ENCODE data around the gene SCN5A.
"Not testable (repeated sequence)": the region's sequence is repeated elsewhere in the genome, so short reads cannot be mapped to it uniquely, and the experiment has no call there.

SCN5A gene

DNA sequence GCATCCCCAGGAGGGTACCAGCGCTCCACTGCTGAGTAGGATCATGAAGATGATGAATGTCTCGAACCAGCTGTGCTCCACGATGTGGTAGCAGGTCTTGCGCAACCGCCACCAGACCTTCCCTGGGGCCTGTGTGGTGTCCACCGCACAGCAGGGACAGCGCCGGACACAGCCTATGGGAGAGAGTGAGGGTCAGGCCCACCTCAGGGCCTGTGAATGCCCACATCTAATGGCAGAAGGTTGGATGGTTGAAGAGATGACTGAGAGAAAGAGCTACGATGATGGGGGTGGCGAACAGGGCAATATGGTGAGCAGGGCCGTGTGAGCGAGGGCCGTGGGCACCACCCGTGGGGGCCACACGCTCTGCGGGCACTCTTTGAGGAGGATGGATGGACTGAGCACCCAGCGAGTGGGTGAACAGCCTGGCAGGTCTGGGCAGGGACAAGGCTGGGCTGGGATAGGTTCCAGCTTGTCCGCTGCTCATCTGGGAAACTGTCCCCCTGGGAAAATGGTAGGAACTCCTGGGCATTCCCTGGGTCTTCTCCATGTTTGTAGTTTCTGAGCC is 74.1 kb downstream of the SCN5A start:
- H3K4me1 ChIP-seq (ENCODE audit: insufficient read depth, low read length) = no peaks in the 10 kb centered on the region
- H3K36me3 ChIP-seq (ENCODE audit: insufficient read depth, low read length) = no peaks in the 10 kb centered on the region
- H3K9ac ChIP-seq (ENCODE audit: low read length) = no peak overlapping the region
- H3K9me3 ChIP-seq (ENCODE audit: low read length) = no peaks in the 10 kb centered on the region
- H3K27me3 ChIP-seq (ENCODE audit: control insufficient read depth in 1 of 2, insufficient read depth in 2 of 2, low read length in 2 of 2) = no peaks in the 10 kb centered on the region
- no peak overlapping the region for H3K4me3 ChIP-seq (ENCODE audit: low read depth in 1 of 2, low read length in 2 of 2)
- H3K27ac ChIP-seq (ENCODE audit: low read depth, low read length) = no peak overlapping the region

DNA sequence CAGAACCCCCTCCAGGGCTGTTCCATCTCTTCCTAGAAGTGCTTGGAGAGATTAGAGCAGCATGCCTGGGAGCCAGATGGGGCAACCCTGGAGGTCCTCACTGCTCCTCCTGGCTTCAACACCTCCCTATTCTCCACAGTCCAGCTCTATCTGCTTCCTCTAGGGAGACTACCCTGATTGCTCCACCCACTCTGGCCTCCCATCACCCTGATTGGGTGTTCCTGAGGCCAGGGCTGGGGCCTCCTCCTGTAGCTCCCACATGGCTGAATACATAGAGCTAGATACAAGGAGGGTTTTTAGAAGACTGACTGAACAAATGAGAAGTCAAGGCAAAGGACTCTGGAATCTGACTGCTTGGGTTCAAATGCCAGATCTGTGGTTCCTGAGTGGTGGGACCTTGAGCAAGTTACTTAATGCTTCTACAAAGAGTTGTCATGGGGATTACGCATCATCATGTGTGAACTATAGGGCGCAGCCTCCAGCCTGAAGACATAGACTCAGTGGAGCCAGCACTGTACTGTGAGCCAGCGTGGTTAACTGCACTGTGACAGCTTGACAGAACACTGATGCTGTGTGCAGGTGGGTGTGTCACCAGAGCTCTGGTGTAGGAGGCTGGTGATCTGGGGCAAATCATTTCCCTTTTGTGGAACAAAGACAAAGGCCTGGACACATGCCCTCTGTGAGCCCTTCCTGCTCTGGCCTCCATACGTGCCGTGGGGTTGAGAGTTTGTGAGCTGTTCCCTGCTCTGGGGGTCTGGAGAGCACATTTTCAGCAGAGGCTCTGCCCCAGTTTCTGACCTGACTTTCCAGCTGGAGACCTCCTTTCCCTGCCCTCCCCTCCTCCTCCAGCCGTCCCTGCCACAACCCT is 74.8 kb downstream of the SCN5A start:
- Histone ChIP-seq H3K9ac (ENCODE audit: low read length) (no peak overlapping the region), H3K27me3 (ENCODE audit: control insufficient read depth in 1 of 2, insufficient read depth in 2 of 2, low read length in 2 of 2) (no peaks in the 10 kb centered on the region)

DNA sequence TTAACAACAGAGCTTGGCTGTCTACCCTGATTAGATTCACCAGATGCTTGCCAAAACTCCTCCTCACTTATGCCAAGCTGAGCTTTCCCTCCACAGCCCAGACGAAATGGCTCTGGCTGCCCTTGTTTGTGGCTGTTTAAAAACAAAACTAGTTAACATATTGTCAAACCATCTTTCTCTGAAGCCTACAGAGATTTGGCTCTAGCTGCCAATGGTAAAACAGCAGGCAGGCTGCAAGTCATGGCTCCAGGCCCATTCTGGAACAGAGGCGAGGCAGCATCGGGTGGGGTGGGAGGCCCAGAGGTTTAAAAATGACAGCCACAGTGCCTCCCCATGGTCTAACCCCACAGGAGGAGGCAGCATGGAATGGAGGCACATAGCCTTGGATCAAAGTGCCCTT is 75.9 kb downstream of the SCN5A start:
- no peak overlapping the region for H3K27ac ChIP-seq (ENCODE audit: low read depth, low read length)
- H3K9me3 ChIP-seq (ENCODE audit: low read length) = no peaks in the 10 kb centered on the region
- H3K27me3 ChIP-seq (ENCODE audit: control insufficient read depth in 1 of 2, insufficient read depth in 2 of 2, low read length in 2 of 2) = no peaks in the 10 kb centered on the region
- H3K9ac ChIP-seq (ENCODE audit: low read length) = no peak overlapping the region
- H3K36me3 ChIP-seq (ENCODE audit: insufficient read depth, low read length) = no peaks in the 10 kb centered on the region
- no peaks in the 10 kb centered on the region for H3K4me1 ChIP-seq (ENCODE audit: insufficient read depth, low read length)
- H3K4me3 ChIP-seq (ENCODE audit: low read depth in 1 of 2, low read length in 2 of 2) = no peak overlapping the region

More for the DNA sequence above, 74.8 kb downstream of the SCN5A start:
- Histone ChIP-seq H3K9me3 (ENCODE audit: low read length) (no peaks in the 10 kb centered on the region), H3K4me1 (ENCODE audit: insufficient read depth, low read length) (no peaks in the 10 kb centered on the region), H3K36me3 (ENCODE audit: insufficient read depth, low read length) (no peaks in the 10 kb centered on the region), H3K27ac (ENCODE audit: low read depth, low read length) (no peak overlapping the region), H3K4me3 (ENCODE audit: low read depth in 1 of 2, low read length in 2 of 2) (no peak overlapping the region)

DNA sequence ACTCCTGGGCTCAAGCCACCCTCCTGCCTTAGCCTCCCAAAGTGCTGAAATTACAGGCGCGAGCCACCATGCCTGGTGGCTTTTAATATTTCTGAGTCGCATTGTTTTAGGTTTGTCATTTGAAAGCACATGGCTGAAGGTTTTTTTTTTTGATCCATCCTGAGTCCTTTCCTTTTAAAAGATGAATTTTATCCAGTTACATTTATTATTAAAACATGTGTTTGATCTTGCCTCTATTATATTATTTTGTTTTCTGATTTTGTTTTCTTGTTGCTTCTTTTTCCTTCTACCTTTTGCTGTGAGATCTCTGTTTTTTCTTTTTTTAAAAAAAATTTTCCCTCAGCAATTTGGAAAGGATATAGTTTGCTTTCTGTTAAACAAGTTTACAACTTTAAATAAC is 76.4 kb downstream of the SCN5A start:
- no peaks in the 10 kb centered on the region for H3K27me3 ChIP-seq (ENCODE audit: control insufficient read depth in 1 of 2, insufficient read depth in 2 of 2, low read length in 2 of 2)
- H3K9me3 ChIP-seq (ENCODE audit: low read length) = no peaks in the 10 kb centered on the region
- H3K27ac ChIP-seq (ENCODE audit: low read depth, low read length) = no peak overlapping the region
- no peak overlapping the region for H3K9ac ChIP-seq (ENCODE audit: low read length)
- no peak overlapping the region for H3K4me3 ChIP-seq (ENCODE audit: low read depth in 1 of 2, low read length in 2 of 2)
- H3K4me1 ChIP-seq (ENCODE audit: insufficient read depth, low read length) = no peaks in the 10 kb centered on the region
- H3K36me3 ChIP-seq (ENCODE audit: insufficient read depth, low read length) = no peaks in the 10 kb centered on the region

DNA sequence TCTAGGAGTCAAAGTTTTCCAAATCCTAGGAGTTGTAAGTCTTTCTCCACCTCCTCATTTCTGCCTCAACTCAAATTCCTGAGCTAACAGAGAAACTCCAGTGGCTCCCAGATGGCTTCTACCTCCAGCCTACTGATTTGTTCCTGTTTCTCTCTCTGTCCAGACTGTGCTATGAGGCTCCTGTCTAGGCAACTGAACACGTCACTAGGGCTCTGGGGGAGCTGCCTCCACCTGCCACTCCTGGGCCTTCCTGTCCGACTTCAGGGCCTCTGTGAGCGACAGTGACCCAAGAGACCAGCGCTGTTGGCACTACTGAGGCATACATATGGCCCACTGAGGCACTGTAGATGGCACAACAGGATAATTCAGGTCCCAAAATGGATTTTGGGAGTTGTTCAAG is 82.0 kb downstream of the SCN5A start:
- H3K36me3 ChIP-seq (ENCODE audit: insufficient read depth, low read length) = no peaks in the 10 kb centered on the region
- no peak overlapping the region for H3K4me3 ChIP-seq (ENCODE audit: low read depth in 1 of 2, low read length in 2 of 2)
- no peak overlapping the region for H3K27ac ChIP-seq (ENCODE audit: low read depth, low read length)
- no peaks in the 10 kb centered on the region for H3K9me3 ChIP-seq (ENCODE audit: low read length)
- no peak overlapping the region for H3K9ac ChIP-seq (ENCODE audit: low read length)
- no peaks in the 10 kb centered on the region for H3K4me1 ChIP-seq (ENCODE audit: insufficient read depth, low read length)
- no peaks in the 10 kb centered on the region for H3K27me3 ChIP-seq (ENCODE audit: control insufficient read depth in 1 of 2, insufficient read depth in 2 of 2, low read length in 2 of 2)

DNA sequence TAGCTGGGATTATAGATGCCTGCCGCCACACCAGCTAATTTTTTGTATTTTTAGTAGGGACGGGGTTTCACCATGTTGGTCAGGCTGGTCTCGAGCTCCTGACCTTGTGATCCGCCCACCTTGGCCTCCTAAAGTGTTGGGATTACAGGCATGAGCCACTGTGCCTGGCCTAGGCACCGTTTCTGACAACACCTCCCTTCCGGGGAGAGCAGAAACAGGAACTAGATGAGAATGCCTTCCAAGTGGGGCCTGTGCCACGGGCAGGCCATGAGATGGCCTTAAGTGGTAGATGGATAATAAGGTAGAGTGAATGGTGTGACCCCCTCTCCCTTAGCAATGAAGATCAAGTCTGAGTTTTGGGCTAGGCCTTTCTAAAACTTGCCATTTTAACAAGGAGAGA is 82.7 kb downstream of the SCN5A start:
- H3K4me1 ChIP-seq (ENCODE audit: insufficient read depth, low read length); H3K9ac ChIP-seq (ENCODE audit: low read length); H3K27me3 ChIP-seq (ENCODE audit: control insufficient read depth in 1 of 2, insufficient read depth in 2 of 2, low read length in 2 of 2); H3K9me3 ChIP-seq (ENCODE audit: low read length); H3K36me3 ChIP-seq (ENCODE audit: insufficient read depth, low read length); H3K4me3 ChIP-seq (ENCODE audit: low read depth in 1 of 2, low read length in 2 of 2); H3K27ac ChIP-seq (ENCODE audit: low read depth, low read length): not testable (repeated sequence)

DNA sequence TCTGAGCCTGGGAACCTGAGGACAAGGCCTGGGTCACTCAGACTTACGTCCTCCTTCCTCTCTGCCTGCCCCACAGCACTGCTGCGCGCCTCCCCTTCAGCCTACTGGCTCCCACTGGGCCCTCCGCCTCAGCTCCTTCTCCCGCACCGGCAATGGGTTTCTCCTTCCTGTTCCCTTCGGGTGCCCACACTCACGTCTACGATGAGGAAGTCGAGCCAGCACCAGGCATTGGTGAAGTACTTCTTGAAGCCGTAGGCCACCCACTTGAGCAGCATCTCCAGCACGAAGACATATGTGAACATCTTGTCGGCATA is 83.3 kb downstream of the SCN5A start:
- Histone ChIP-seq H3K9ac (ENCODE audit: low read length) (no peak overlapping the region), H3K36me3 (ENCODE audit: insufficient read depth, low read length) (no peaks in the 10 kb centered on the region), H3K27me3 (ENCODE audit: control insufficient read depth in 1 of 2, insufficient read depth in 2 of 2, low read length in 2 of 2) (no peaks in the 10 kb centered on the region), H3K4me1 (ENCODE audit: insufficient read depth, low read length) (no peaks in the 10 kb centered on the region), H3K4me3 (ENCODE audit: low read depth in 1 of 2, low read length in 2 of 2) (no peak overlapping the region), H3K27ac (ENCODE audit: low read depth, low read length) (no peak overlapping the region), H3K9me3 (ENCODE audit: low read length) (no peaks in the 10 kb centered on the region)

GRCh38 chr3:38565339-38566214 is 83.9 kb downstream of the SCN5A start:
- Histone ChIP-seq H3K9ac (ENCODE audit: low read length) (no peak overlapping the region), H3K27ac (ENCODE audit: low read depth, low read length) (no peak overlapping the region), H3K4me3 (ENCODE audit: low read depth in 1 of 2, low read length in 2 of 2) (no peak overlapping the region), H3K27me3 (ENCODE audit: control insufficient read depth in 1 of 2, insufficient read depth in 2 of 2, low read length in 2 of 2) (no peaks in the 10 kb centered on the region), H3K9me3 (ENCODE audit: low read length) (no peaks in the 10 kb centered on the region), H3K36me3 (ENCODE audit: insufficient read depth, low read length) (no peaks in the 10 kb centered on the region), H3K4me1 (ENCODE audit: insufficient read depth, low read length) (no peaks in the 10 kb centered on the region)

- no peak overlapping the region for H3K9ac ChIP-seq (ENCODE audit: low read length)
- no peaks in the 10 kb centered on the region for H3K36me3 ChIP-seq (ENCODE audit: insufficient read depth, low read length)
- H3K4me3 ChIP-seq (ENCODE audit: low read depth in 1 of 2, low read length in 2 of 2) = no peak overlapping the region
- H3K27me3 ChIP-seq (ENCODE audit: control insufficient read depth in 1 of 2, insufficient read depth in 2 of 2, low read length in 2 of 2) = no peaks in the 10 kb centered on the region
- H3K4me1 ChIP-seq (ENCODE audit: insufficient read depth, low read length) = no peaks in the 10 kb centered on the region
- no peaks in the 10 kb centered on the region for H3K9me3 ChIP-seq (ENCODE audit: low read length)
- H3K27ac ChIP-seq (ENCODE audit: low read depth, low read length) = no peak overlapping the region
These were observed 84.7 kb downstream of the SCN5A start for GRCh38 chr3:38564631-38565338.

- Histone ChIP-seq H3K36me3 (ENCODE audit: insufficient read depth, low read length) (no peaks in the 10 kb centered on the region), H3K27ac (ENCODE audit: low read depth, low read length) (no peak overlapping the region), H3K4me1 (ENCODE audit: insufficient read depth, low read length) (no peaks in the 10 kb centered on the region), H3K27me3 (ENCODE audit: control insufficient read depth in 1 of 2, insufficient read depth in 2 of 2, low read length in 2 of 2) (no peaks in the 10 kb centered on the region), H3K9ac (ENCODE audit: low read length) (no peak overlapping the region), H3K9me3 (ENCODE audit: low read length) (no peaks in the 10 kb centered on the region), H3K4me3 (ENCODE audit: low read depth in 1 of 2, low read length in 2 of 2) (no peak overlapping the region)
These were observed 85.6 kb downstream of the SCN5A start for GRCh38 chr3:38563886-38564270.
